COLO668 (cell line): Measurements from ENCODE around the gene CALM1.

Source experiments
- DNase-seq: peaks from one replicate; lab custom pipeline; 2025; ENCODE audit not compliant: unreplicated experiment; lab: John Stamatoyannopoulos, UW

The CALM1 gene

GRCh38 chr14:90396341-90397339 lies at the start of gene CALM1:
TSS of gene CALM1 (plus strand) at chr14:90397029. CDS start at chr14:90397231, 202 bp downstream.
- DNase-seq, result peak; percentile 98

GRCh38 chr14:90348270-90348669 lies 48.6 kb upstream of the CALM1 start:
- no peak for DNase-seq

- DNase-seq, result no peak
Observed at GRCh38 chr14:90349739-90350138, 47.1 kb upstream of the CALM1 start.

- DNase-seq, result no peak
Observed at GRCh38 chr14:90354551-90355298, 42.1 kb upstream of the CALM1 start.

GRCh38 chr14:90355540-90356518 lies 41.0 kb upstream of the CALM1 start:
- DNase-seq, result no peak

- no peak for DNase-seq
Observed at GRCh38 chr14:90356925-90357324, 39.9 kb upstream of the CALM1 start.

GRCh38 chr14:90358359-90358758 lies 38.5 kb upstream of the CALM1 start:
- DNase-seq, result no peak

- DNase-seq, result no peak
Observed at GRCh38 chr14:90361865-90362557, 34.8 kb upstream of the CALM1 start.

- DNase-seq, result no peak
Observed at GRCh38 chr14:90362558-90362896, 34.3 kb upstream of the CALM1 start.

GRCh38 chr14:90368946-90369721 lies 27.7 kb upstream of the CALM1 start:
- no peak for DNase-seq

- DNase-seq, result no peak
Observed at GRCh38 chr14:90373887-90374286, 22.9 kb upstream of the CALM1 start.

GRCh38 chr14:90374813-90375212 lies 22.0 kb upstream of the CALM1 start:
- no peak for DNase-seq

GRCh38 chr14:90375934-90376333 lies 20.9 kb upstream of the CALM1 start:
- DNase-seq, result peak; percentile 17

- DNase-seq, result no peak
Observed at GRCh38 chr14:90378249-90378648, 18.6 kb upstream of the CALM1 start.

- DNase-seq, result no peak
Observed at GRCh38 chr14:90379106-90379505, 17.7 kb upstream of the CALM1 start.

- DNase-seq, result peak; percentile 44
Observed at GRCh38 chr14:90381011-90381786, 15.6 kb upstream of the CALM1 start.

- peak; percentile 90 for DNase-seq
Observed at GRCh38 chr14:90381999-90382451, 14.8 kb upstream of the CALM1 start.

- peak; percentile 77 for DNase-seq
Observed at GRCh38 chr14:90382491-90383125, 14.2 kb upstream of the CALM1 start.
